H9 (cell line): Measurements from ENCODE around the gene ZNF503. TPM values are rescaled to one million over a fixed set of nuclear protein-coding genes. Genes with fewer than 3 reads are reported as not detected.

Experiments
- DNase-seq: peaks from one replicate; pipeline ENCODE4 v3.0.0-alpha.2; 2017
- H2AFZ ChIP-seq: one replicate; pipeline ENCODE4 v1.6.1; 2013; ENCODE audit warnings: mild to moderate bottlenecking, low read length, control low read depth, moderate library complexity
- H2AK5ac ChIP-seq: 2 replicates; pipeline ENCODE4 v1.6.1; 2013; ENCODE audit warnings: low read length, control low read depth, mixed read lengths; ENCODE audit not compliant: insufficient read length
- H2BK120ac ChIP-seq: one replicate; pipeline ENCODE4 v1.6.1; 2013; ENCODE audit warnings: low read depth, mild to moderate bottlenecking, low read length, control low read depth, inconsistent platforms; ENCODE audit not compliant: poor library complexity, severe bottlenecking
- H2BK12ac ChIP-seq: 2 replicates; pipeline ENCODE4 v1.6.1; 2013; ENCODE audit warnings: low read length, control low read depth, mixed read lengths, low read depth; ENCODE audit not compliant: insufficient read length
- H2BK15ac ChIP-seq: 2 replicates; pipeline ENCODE4 v1.6.1; 2013; ENCODE audit warnings: low read depth, low read length, control low read depth
- H2BK20ac ChIP-seq: one replicate; pipeline ENCODE4 v1.6.1; 2013; ENCODE audit warnings: low read depth, mild to moderate bottlenecking, low read length, control low read depth, inconsistent platforms; ENCODE audit not compliant: poor library complexity, severe bottlenecking
- H2BK5ac ChIP-seq: 2 replicates; pipeline ENCODE4 v1.6.1; 2013; ENCODE audit warnings: low read length, control low read depth, mixed read lengths; ENCODE audit not compliant: insufficient read length
- H3K14ac ChIP-seq: 2 replicates; pipeline ENCODE4 v1.6.1; 2013; ENCODE audit warnings: low read length, control low read depth; ENCODE audit not compliant: insufficient read depth
- H3K18ac ChIP-seq: 2 replicates; pipeline ENCODE4 v1.6.1; 2013; ENCODE audit warnings: low read depth, mild to moderate bottlenecking, mixed read lengths, low read length, control low read depth; ENCODE audit not compliant: insufficient read length
- H3K23ac ChIP-seq: 2 replicates; pipeline ENCODE4 v1.6.1; 2013; ENCODE audit warnings: low read length, control low read depth, mixed read lengths, low read depth; ENCODE audit not compliant: insufficient read length
- H3K23me2 ChIP-seq: 2 replicates; pipeline ENCODE4 v1.6.1; 2013; ENCODE audit warnings: low read depth, mild to moderate bottlenecking, mixed read lengths, low read length, control low read depth; ENCODE audit not compliant: insufficient read length, poor library complexity, severe bottlenecking
- H3K27ac ChIP-seq: 2 replicates; pipeline ENCODE4 v1.5.1; 2013; ENCODE audit warnings: low read length, control low read depth, mixed read lengths, low read depth; ENCODE audit not compliant: insufficient read length
- H3K27me3 ChIP-seq: 2 replicates; pipeline ENCODE4 v1.6.1; 2013; ENCODE audit warnings: low read length, control low read depth, inconsistent platforms; ENCODE audit not compliant: insufficient read depth
- H3K4ac ChIP-seq: 2 replicates; pipeline ENCODE4 v1.6.1; 2013; ENCODE audit warnings: low read depth, mild to moderate bottlenecking, control low read depth, inconsistent platforms, low read length, moderate library complexity
- H3K4me1 ChIP-seq: 2 replicates; pipeline ENCODE4 v1.6.1; 2013; ENCODE audit warnings: low read length, control low read depth, inconsistent platforms; ENCODE audit not compliant: insufficient read depth
- H3K4me2 ChIP-seq: 2 replicates; pipeline ENCODE4 v1.6.1; 2013; ENCODE audit warnings: low read length, control low read depth, mixed read lengths; ENCODE audit not compliant: insufficient read length, insufficient read depth
- H3K56ac ChIP-seq: 2 replicates; pipeline ENCODE4 v1.6.1; 2013; ENCODE audit warnings: low read depth, mild to moderate bottlenecking, mixed read lengths, low read length, control low read depth; ENCODE audit not compliant: insufficient read length
- H3K79me1 ChIP-seq: 2 replicates; pipeline ENCODE4 v1.6.1; 2013; ENCODE audit warnings: low read depth, mild to moderate bottlenecking, moderate library complexity, low read length, control low read depth, inconsistent platforms; ENCODE audit not compliant: insufficient read depth, poor library complexity, severe bottlenecking
- H3K79me2 ChIP-seq: 2 replicates; pipeline ENCODE4 v1.6.1; 2013; ENCODE audit warnings: low read length, control low read depth, inconsistent platforms; ENCODE audit not compliant: insufficient read depth
- H3K9ac ChIP-seq: 2 replicates; pipeline ENCODE4 v1.6.1; 2013; ENCODE audit warnings: low read length, control low read depth, mixed read lengths; ENCODE audit not compliant: insufficient read length; ENCODE audit errors: extremely low read depth
- H3K9me3 ChIP-seq: one replicate; pipeline ENCODE4 v1.6.1; 2013; ENCODE audit warnings: low read depth, low read length, inconsistent platforms; ENCODE audit not compliant: control insufficient read depth
- H3T11ph ChIP-seq: one replicate; pipeline ENCODE4 v1.6.1; 2013; ENCODE audit warnings: mild to moderate bottlenecking, low read length, control low read depth, inconsistent platforms
- H4K20me1 ChIP-seq: one replicate; pipeline ENCODE4 v1.6.1; 2013; ENCODE audit not compliant: control insufficient read depth, insufficient read length, insufficient read depth
- H4K5ac ChIP-seq: 2 replicates; pipeline ENCODE4 v1.6.1; 2013; ENCODE audit warnings: low read depth, mild to moderate bottlenecking, mixed read lengths, low read length, control low read depth; ENCODE audit not compliant: insufficient read length
- H4K8ac ChIP-seq: replicated peaks from 2 replicates; pipeline ENCODE4 v1.6.1; 2013; ENCODE audit warnings: low read length, control low read depth, mixed read lengths, low read depth; ENCODE audit not compliant: insufficient read length
- H4K91ac ChIP-seq: 2 replicates; pipeline ENCODE4 v1.6.1; 2013; ENCODE audit warnings: low read depth, mild to moderate bottlenecking, moderate library complexity, mixed read lengths, low read length, control low read depth; ENCODE audit not compliant: insufficient read length
- H3K27ac Mint-ChIP-seq, 3 experiments: 2 replicates in 2 of 3; 3 replicates in 1 of 3; pipeline ENCODE4 v1.8.0; 2020 to 2021; ENCODE audit warnings: mixed read lengths in 3 of 3, mild to moderate bottlenecking in 1 of 3, moderate library complexity in 1 of 3
- H3K27me3 Mint-ChIP-seq: 2 replicates; pipeline ENCODE4 v1.8.0; 2021; ENCODE audit warnings: low read depth, mild to moderate bottlenecking, moderate library complexity, mixed read lengths
- H3K36me3 Mint-ChIP-seq, 3 experiments: 2 replicates in 2 of 3; 3 replicates in 1 of 3; pipeline ENCODE4 v1.8.0; 2020 to 2021; ENCODE audit warnings: low read depth in 3 of 3, mixed read lengths in 3 of 3; ENCODE audit not compliant: insufficient read depth in 1 of 3
- H3K4me1 Mint-ChIP-seq, 2 experiments: 2 replicates each; pipeline ENCODE4 v1.8.0; 2020; ENCODE audit warnings: mixed read lengths in 2 of 2
- H3K4me3 Mint-ChIP-seq, 2 experiments: 2 replicates in 1 of 2; 3 replicates in 1 of 2; pipeline ENCODE4 v1.8.0; 2020 to 2021; ENCODE audit warnings: mild to moderate bottlenecking in 2 of 2, mixed read lengths in 2 of 2, moderate library complexity in 1 of 2
- H3K9me3 Mint-ChIP-seq, 2 experiments: 2 replicates in 1 of 2; 3 replicates in 1 of 2; pipeline ENCODE4 v1.8.0; 2020; ENCODE audit warnings: mild to moderate bottlenecking in 2 of 2, mixed read lengths in 2 of 2, moderate library complexity in 1 of 2
- total RNA-seq: library from RNA; stranded (reverse); gene quantifications from 2 replicates; pipeline ENCODE4 v1.2.1, GENCODE V29; 2021
- TF ChIP-seq, protein P1 (sequence below): fragments of 200-600 bp; sonication (generic); conservative IDR thresholded peaks from 3 replicates; pipeline ENCODE4 v1.8.0; 2021; ENCODE audit warnings: antibody characterized with exemption, mild to moderate bottlenecking

Gene ZNF503
- total RNA-seq, 1 experiment from 2014 or later, result 0.09 TPM

DNA sequence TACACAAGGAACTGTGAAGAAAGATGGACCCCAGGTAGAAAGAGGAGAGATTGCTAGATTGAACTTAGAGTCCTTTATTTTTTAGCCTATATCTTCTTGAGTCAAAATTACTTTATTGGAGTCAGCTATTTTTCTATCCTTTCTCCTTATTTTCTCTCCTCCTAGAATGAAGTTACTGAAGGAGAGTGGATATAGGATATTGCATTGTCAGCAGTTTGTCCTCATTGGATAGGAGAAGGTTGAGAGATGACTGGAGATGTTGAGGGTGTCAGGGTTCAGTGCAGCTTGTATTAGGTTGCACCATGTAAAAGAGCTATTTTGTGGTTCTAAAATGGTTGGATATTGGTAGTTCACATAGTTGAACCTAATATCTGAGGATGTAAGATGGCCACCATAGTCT is 35.3 kb upstream of the ZNF503 start:
- Histone ChIP-seq H2AK5ac (no peak overlapping the region), H3K23me2 (no peaks in the 10 kb centered on the region), H2AFZ (no peak overlapping the region), H3K9ac (no peak overlapping the region), H3K4ac (no peak overlapping the region), H3K27ac (no peak overlapping the region), H2BK15ac (no peak overlapping the region), H3K27me3 (peaks cover 39% of the 10 kb centered on the region), H2BK120ac (no peak overlapping the region), H3K79me2 (no peaks in the 10 kb centered on the region), H3K56ac (no peak overlapping the region), H3T11ph (no peak overlapping the region), H3K4me1 (peaks cover 2% of the 10 kb centered on the region; the same call in 1 of the 2 replicates), H4K8ac (no peak overlapping the region), H3K18ac (no peak overlapping the region), H2BK12ac (no peak overlapping the region), H4K20me1 (no peaks in the 10 kb centered on the region), H2BK5ac (no peak overlapping the region), H4K5ac (no peak overlapping the region), H3K9me3 (no peaks in the 10 kb centered on the region), H4K91ac (no peak overlapping the region), H3K14ac (no peak overlapping the region), H3K4me2 (no peak overlapping the region), H3K79me1 (no peaks in the 10 kb centered on the region), H3K23ac (no peak overlapping the region), H2BK20ac (no peak overlapping the region)
- DNase-seq, result no peak
- TF ChIP-seq, protein P1, sequence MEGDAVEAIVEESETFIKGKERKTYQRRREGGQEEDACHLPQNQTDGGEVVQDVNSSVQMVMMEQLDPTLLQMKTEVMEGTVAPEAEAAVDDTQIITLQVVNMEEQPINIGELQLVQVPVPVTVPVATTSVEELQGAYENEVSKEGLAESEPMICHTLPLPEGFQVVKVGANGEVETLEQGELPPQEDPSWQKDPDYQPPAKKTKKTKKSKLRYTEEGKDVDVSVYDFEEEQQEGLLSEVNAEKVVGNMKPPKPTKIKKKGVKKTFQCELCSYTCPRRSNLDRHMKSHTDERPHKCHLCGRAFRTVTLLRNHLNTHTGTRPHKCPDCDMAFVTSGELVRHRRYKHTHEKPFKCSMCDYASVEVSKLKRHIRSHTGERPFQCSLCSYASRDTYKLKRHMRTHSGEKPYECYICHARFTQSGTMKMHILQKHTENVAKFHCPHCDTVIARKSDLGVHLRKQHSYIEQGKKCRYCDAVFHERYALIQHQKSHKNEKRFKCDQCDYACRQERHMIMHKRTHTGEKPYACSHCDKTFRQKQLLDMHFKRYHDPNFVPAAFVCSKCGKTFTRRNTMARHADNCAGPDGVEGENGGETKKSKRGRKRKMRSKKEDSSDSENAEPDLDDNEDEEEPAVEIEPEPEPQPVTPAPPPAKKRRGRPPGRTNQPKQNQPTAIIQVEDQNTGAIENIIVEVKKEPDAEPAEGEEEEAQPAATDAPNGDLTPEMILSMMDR, result no peak
- peaks cover 96% of the 10 kb centered on the region for H3K27me3 Mint-ChIP-seq
- no peaks in the 10 kb centered on the region for H3K36me3 Mint-ChIP-seq
- no peak overlapping the region for H3K27ac Mint-ChIP-seq
- no peaks in the 10 kb centered on the region for H3K9me3 Mint-ChIP-seq
- no peak overlapping the region for H3K4me3 Mint-ChIP-seq
- peaks cover 23 to 28% of the 10 kb centered on the region in 2 experiments for H3K4me1 Mint-ChIP-seq
